Embryonic facial prominence (tissue), 1 donor: ENCODE data around the gene TSC22D3.
"Not testable (repeated sequence)": the region's sequence is repeated elsewhere in the genome, so short reads cannot be mapped to it uniquely, and the experiment has no call there.

Experiments used
- DNase-seq: peaks from one replicate; pipeline ENCODE4 v3.0.0-alpha.2; 2016; ENCODE audit errors: extremely low spot score

Gene TSC22D3

DNA sequence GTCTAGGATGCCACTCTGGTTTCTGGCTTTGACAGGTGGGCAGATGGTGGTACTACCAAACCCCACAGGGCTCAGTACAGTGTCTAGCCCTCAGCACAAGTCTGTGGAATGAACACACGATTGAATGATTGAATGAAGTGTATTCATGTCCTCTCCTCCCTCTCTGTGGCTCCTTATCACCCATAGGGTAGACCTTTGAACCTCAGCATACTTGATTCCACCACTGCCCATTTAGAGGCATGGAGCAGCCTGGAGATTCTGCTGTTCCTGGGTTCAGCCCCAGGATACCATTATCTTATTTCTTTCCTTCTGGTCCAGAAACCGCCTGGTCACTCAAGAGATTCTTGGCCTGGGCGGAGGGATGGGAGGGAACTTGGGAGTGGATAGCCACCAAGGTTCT lies 93.3 kb downstream of the TSC22D3 start:
- DNase-seq: no peak

DNA sequence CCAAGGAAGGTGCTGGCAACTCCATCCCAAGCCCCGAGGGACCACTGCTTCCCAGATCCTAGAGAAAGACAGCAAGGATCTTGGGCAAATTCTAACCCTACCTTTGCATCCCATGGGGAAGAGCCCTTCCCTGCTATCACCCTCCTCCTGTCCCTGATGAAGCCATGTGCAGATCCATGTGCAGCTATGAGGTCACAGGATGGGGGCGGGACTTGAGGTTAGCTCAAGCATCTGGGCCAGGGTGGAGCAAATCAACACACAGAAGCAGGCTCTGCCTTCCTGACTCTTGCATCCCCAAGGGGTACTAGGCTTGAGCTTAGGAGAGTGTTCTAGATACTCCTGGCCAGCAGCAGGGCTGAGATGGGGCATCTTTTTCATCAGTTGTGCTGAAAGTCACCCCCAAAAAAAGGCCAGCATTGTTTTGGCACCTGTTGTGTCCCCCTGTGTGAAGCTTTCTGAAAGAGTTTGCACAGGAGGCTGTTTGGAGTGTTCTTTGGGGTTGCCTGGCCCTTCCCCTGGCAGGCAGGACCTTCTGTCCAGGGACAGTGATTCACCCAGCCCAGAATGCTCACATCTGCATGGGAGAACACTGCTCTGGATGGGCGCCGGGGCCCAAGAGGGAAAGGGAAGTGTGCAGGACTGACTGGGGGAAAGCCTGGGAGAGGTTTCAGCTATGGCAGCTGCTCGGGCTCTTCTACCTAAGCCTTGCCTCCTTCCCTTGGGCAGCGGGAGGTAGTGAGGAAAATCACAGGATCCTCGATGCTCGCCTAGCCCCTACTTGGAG lies 96.4 kb downstream of the TSC22D3 start:
- DNase-seq: no peak

DNA sequence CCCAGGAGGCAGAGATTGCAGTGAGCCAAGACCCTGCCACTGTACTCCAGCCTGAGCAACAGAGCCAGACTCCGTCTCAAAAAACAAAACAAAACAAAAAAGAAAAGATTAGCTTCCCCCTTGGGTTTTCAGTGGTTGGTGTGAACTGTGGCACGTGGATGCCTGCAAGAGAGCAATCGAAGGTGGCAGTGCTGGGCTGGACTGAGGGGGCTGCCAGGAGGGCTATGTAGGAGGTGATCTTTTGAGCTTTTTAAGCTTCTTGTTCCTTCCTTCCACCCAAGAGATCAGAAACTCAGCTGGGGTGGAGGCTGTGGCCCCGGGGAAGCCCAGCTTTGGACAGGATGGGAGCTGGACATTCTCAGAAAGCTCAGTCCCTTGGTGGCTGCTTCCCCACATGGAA lies 97.7 kb downstream of the TSC22D3 start:
- DNase-seq: no peak

- no peak for DNase-seq
These were observed 98.1 kb downstream of the TSC22D3 start for GRCh38 chrX:107677501-107677901.

- DNase-seq: no peak
These were observed 98.8 kb downstream of the TSC22D3 start for GRCh38 chrX:107676559-107677378.

DNA sequence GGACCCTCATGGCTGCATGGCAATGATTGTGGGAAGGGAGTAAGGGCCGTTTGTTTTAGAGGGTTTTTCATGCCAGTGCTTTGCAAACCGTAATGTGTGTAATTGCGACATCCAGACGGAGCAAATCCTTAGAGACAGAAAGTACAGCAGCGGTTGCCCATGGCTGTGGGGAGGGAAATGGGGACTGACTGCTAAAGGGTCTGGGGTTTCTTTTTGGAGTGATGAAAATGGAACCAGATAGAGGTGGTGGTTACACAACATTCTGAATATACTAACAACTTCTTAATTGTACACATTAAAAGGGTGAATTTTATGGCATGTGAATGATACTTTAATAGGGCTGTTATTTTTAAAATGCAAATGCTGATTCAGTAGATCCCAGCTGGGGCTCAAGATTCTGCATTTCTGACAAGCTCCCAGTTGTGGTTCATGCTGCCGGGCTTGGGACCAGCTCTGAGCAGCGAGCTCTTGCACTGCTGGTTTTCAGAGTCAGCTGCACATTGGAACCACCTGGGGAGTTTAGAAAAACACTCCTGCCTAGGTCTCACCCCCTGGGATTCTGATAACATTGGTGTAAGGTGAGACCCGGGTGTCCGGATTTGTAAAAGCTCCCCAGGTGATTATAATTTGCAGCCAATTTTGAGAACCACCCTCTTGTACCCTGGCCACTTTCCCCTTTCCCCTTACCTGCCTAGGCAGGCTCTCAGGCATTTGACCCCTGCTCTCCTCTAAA lies 99.6 kb downstream of the TSC22D3 start:
- no peak for DNase-seq

DNA sequence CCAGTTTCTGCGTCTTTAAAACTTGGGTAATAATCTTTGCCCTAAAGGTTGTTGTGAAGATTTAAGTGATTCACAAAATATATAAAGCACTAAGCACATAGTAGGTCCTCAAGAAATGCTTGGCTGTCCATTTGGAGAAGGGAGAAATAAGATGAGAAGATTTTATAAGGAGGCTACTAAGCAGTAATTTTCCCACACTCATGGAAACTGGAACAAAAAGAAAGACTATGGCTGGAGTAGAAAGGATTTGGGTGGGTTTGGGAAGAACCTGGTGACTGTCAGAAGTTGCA lies 100.3 kb downstream of the TSC22D3 start:
- no peak for DNase-seq

DNA sequence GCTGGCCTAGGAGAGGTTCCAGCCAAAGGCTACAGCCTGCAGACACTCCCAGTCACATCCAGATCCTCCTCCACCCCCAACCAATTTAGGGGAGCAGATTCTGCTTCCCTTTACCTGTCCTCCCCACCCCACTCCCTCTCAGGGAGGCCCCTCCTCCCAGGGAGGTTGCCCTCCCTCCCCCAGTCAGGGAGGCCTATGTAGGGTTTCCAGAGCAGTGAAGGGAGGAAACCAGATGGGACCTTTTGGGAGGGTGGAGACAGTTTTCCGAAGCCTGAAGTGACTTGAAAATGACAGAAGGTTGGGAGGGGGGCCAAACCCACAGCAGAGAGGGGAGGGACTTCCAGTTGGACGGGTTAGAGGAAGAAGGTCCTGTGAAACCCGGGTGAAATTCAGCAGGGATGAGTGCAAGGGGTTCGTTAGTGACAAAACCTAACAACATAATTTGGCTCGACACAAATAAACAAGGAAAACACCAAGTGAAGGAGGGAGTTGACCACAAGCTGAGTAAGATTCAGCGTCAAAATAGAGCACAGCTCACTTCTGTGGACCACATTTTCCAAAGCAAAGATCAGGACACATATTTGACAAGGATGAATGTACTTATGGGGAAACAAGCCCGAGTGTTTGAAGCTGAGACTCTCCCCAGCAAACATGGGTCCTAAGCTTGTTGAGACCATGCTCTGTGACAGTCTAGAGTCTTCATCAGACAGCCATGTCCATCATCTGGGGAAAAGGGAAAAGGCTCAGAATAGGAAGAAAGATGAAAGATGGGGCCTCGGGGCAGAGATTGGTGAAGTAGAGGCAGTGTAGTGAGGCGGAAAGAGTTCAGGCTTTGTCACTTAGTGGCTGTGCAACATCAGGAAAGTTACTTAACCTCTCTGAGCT lies 100.9 kb downstream of the TSC22D3 start:
- DNase-seq: no peak

- DNase-seq: no peak
These were observed 101.6 kb downstream of the TSC22D3 start for GRCh38 chrX:107673933-107674479.

- DNase-seq: no peak
These were observed 102.2 kb downstream of the TSC22D3 start for GRCh38 chrX:107673431-107673830.

- no peak for DNase-seq
These were observed 102.6 kb downstream of the TSC22D3 start for GRCh38 chrX:107672955-107673378.

GRCh38 chrX:107671256-107671655 lies 104.3 kb downstream of the TSC22D3 start:
- DNase-seq: not testable (repeated sequence)

DNA sequence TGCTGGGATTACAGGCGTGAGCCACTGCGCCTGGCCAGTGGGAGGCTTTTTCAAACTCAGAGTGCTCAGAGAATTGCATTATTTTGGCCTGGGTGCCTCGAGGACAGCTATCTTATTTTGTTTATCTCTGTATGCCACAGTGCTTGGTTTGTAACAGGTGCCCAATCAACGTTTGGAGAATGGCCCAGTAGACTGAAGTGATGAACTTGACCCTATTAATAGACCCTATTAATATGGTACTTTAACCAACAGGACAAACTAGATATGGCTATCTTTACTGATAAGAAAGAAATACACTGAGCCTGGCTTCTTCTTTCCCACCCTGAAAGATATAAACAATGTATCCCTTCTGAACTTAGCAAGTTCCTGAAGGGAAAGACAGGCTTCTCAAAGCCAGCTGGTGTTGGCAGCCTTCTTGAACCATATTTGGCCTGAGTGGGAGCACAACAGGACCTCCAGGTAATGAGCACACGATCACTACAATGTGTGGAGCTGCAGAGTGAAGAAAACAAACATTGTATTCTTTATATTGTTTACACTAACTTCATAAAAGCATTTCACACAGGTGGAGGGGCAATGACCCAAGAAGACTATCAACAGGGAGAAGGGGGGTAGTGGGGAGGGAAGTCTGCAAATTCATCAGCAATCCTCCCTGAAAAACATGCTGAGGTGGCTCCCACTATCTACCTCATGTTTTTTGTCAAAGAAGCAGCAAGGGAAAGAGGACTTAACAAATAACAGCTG lies 105.5 kb downstream of the TSC22D3 start:
- DNase-seq: no peak

GRCh38 chrX:107669261-107669660 lies 106.3 kb downstream of the TSC22D3 start:
- no peak for DNase-seq

DNA sequence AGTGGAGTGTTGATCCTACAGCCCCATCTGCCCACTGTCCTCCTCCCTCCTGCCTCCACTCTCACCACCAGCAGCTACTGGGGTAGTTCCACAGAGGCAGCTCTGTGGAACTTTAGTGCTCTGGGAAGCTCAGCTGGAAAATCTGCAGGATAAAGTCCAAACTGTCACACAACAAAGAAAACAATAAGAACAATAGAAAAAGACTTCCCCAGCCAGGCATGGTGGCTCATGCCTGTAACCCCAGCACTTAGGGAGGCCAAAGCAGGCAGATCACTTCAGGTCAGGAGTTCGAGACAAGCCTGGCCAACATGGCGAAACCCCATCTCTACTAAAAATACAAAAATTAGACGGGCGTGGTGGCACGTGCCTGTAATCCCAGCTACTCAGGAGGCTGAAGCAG lies 106.9 kb downstream of the TSC22D3 start:
- not testable (repeated sequence) for DNase-seq

DNA sequence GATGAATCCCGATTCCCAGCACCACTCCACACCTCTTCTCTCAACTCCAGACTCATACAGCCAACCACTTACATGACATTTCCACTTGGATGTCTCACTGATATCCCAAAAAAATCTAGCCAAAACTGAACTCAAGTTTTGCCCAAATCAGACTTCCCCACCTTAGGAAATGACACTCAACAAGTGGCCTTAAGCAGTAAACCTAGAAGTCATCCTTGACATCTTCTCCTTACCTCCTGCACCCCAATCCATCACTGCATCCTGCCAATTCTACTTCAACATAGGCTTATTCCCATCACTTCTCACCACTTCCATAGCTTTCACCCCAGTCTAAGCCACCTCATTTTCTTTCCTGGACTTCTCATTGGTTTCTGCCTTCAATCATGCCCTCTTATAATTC lies 108.2 kb downstream of the TSC22D3 start:
- DNase-seq: no peak

- no peak for DNase-seq
These were observed 108.7 kb downstream of the TSC22D3 start for GRCh38 chrX:107666931-107667330.
